CD4-positive, alpha-beta T cell treated with Interleukin-4 for 1 hour (primary cell): ENCODE measurements around the gene ZNF200.
"Not testable (repeated sequence)": the region's sequence is repeated elsewhere in the genome, so short reads cannot be mapped to it uniquely, and the experiment has no call there.

Experiments
- DNase-seq, 2 donors: peaks; one replicate each; pipeline ENCODE4 v3.0.0-alpha.2; 2020 to 2022

The ZNF200 gene, protein sequence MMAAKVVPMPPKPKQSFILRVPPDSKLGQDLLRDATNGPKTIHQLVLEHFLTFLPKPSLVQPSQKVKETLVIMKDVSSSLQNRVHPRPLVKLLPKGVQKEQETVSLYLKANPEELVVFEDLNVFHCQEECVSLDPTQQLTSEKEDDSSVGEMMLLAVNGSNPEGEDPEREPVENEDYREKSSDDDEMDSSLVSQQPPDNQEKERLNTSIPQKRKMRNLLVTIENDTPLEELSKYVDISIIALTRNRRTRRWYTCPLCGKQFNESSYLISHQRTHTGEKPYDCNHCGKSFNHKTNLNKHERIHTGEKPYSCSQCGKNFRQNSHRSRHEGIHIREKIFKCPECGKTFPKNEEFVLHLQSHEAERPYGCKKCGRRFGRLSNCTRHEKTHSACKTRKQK

DNA sequence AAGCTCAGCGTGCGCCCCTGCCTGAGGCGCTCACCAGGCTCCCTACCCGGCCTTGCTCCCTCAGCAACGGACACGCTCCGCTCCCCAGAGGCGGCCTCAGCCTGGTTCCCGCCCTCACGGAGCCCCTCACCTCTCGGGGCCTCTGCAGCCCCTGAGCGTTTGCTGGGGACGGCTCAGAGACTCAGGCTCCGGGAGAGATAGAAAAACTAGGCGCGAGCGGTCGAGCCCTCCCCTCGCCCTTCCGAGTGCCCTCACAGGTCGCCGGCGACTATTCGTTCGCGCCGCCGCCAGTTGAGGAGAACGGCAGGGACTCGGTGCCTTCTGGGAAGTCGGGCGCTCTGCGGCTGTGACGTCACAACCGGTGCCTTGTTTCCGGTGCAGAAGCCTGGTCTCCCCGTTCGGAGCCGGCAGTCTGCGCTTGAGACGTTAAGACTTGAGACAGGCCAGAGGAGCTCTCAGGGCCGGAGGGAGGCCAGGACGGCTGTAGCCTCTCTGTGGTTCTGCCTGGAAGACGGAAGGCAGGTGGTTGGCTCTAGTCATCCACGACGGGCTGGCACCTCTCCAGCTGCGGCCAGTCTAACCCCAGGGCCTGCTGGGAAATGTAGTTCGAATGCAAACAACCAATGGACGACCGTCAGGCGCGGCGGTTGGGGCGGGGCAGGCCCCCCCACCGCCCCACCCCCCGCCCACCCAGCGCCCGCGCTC is at the start of gene ZNF200:
TSS of gene ZNF200 (minus strand) at position 302 of the 705 bp plus-strand sequence. CDS start 1,403 bp downstream, outside the sequence.
- DNase-seq, result peak; percentile 93 to 94

DNA sequence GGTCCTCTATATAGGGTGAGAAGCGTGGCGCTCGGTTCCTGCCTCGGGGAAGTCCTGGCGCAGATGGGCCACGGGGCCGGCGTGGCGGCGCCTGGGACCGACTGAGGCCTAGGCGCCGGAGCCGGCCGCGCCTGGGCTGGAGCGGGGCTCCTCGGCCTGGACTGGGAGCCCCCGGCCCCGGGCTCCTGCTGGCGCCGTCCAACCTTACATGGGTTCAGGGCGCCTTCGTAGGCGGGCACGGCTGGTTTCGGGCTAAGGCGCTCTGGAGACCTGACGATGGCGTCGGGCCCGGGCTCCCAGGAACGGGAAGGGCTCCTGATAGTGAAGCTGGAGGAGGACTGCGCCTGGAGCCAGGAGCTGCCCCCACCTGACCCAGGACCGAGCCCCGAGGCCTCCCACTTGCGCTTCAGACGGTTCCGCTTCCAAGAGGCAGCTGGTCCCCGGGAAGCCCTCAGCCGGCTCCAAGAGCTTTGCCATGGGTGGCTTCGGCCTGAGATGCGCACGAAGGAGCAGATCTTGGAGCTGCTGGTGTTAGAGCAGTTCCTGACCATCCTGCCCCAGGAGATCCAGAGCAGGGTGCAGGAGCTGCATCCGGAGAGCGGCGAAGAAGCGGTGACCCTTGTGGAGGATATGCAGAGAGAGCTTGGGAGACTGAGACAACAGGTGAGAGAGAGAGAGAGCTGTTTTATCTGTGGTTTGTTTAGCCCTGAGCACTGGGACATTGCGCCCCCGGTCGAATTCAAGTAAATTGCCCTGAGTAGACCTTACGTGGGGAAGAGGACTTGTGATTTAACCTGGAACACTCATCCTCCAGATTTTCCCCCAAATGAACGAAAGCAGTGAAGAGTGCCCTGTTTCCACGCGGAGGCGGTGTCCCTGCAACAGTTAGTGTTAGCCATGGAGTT is 48.8 kb upstream of the ZNF200 start:
- no peak for DNase-seq

DNA sequence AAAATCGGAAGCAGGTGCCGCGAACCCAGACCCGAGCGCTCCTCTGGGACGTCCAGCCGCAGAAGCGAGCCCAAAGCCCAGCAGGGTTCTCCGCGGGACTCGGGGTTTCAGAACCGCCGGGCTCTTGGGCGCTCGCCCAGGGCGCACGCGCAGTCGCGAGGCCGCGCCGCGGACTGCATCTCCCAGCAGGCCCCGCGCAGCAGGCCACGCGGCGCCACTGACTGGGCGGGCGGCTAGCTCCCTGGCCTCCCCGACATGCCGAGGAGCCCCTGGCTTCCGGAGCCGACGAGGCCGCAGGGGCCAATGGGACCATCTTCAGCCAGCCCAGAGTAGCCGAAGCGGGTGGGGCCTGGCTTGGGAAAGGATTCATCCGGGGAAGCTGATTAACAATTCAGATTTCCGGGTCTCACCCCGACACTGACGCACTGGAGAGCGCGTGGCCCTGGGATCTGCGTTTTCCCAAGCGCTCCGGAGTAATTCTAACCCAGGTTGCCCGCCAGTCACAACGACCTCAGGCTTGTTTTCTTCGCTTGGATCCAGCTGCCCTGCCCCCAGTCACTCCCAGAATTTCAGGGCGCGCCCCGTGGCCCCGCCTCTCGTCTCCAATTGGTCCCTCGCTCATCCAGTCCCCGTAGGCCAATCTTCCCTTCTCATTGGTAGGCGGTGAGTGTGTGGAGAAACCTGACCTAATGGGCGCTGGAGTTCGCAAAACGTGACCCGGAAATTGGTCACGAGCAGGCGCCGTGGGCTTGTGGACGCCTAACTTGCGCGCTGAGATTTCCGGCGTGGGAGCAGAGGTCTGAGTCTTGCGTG is 48.0 kb upstream of the ZNF200 start, which contains the start of gene ZNF263:
TSS of gene ZNF263 (plus strand) at position 762 of the 813 bp plus-strand sequence. CDS start 328 bp downstream, outside the sequence.
- peak; percentile 95 to 96 for DNase-seq

DNA sequence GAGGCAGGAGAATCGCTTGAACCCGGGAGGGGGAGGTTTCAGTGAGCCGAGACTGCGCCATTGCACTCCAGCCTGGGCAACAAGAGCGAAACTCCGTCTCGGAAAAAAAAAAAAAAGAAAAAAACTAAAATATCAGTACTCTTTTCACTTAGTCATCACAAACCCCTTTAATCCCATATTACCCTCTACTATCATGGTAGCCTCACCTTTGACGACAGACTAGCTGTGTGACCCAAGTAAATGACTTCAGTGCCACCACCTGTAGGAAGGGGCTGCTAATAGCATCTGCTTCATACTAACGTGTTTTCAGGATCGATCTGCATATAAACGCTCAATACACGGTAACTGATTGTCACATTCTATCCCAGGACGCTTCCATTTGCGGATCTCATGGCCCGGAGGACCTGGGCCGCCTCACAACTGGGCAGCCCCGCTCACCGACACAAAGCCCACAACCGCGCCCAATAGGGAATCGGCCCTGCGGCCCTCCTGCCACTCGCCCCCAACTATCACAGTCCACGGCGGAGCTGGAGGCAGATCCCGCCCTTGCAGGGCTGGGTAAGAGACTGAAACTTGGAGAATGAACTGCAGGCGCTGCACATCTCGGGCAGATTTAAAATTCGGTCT is 47.3 kb upstream of the ZNF200 start:
- DNase-seq, result no peak

DNA sequence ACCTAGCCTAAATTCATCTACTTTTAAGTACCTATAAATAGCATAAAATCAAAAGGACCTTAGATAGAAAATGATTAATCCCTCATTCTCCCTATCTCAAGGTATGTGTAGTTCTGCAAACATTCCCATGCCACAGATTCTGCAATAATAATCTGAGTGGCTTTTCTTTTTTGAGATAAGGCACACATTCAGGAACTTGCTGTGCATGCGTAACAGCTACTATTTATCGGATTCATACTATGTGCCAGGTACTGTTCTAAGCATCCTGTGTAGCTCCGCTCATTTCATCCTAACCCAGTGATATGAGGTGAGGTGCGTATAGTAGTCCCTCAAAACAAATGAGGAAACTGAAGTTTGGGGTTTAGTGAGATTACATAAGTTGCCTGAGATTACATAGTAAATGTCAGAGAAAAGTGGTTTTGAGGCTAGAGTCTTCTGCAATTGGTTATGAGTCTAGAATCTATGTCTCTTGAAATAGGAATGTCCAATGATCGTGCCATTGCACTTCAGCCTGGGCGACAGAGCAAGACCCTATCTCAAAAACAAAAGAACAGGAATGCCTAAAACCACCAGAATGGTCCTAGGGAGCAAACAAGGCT is 46.4 kb upstream of the ZNF200 start:
- DNase-seq, result no peak

DNA sequence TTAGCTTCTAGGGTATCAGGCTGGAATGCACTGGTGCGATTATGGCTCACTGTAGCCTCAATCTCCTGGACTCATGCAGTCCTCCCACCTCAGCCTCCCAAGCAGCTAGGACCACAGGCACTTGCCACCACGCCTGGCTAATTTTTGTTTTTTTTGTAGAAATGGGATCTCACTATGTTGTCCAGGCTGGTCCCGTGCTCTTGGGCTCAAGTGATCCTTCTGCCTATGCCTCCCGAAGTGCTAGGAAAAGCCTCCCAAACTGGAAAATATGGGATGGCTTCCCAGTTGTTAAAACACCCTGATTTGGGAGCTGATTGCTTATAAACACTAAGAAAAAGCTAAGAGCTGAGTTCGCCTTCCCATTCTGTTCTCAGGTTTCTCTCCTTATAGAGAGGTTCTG is 41.7 kb upstream of the ZNF200 start:
- no peak for DNase-seq

DNA sequence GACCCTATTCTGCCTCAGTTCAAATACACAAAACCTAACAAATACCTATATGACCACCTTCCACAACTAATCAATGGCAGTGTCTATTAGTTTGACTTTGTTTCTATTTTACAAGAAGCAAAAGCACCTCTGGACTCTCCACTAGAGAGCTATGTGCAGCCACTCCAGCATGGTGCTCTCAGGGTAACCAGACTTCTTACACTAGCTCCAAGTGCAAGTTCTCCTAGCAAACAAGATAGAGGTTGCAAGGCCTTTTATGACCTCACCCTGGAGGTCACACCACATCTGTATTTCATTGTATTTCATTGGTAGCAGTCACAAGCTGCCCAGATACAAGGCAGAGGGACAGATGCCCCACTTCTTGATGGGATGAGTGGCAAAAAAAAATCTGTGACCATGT is 40.0 kb upstream of the ZNF200 start:
- DNase-seq, result no peak

DNA sequence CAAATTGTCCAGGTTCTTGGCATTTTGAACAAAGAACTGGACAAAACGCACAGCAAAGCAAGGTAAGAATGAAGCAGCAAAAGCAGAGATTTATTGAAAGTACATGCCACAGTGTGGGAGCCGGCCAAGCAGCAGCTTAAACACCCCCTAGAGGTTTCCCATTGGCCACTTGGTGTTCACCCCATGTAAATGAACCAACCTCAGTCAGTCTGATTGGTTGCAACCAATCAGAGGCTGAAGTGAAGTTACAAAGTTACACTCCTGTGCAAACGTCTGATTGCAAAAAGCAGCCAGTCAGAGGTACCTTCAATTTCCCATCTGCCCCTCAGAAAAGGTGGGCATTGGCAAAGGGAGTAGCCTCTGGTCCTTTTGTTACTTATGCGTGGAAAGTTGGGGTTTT is 39.5 kb upstream of the ZNF200 start:
- no peak for DNase-seq

DNA sequence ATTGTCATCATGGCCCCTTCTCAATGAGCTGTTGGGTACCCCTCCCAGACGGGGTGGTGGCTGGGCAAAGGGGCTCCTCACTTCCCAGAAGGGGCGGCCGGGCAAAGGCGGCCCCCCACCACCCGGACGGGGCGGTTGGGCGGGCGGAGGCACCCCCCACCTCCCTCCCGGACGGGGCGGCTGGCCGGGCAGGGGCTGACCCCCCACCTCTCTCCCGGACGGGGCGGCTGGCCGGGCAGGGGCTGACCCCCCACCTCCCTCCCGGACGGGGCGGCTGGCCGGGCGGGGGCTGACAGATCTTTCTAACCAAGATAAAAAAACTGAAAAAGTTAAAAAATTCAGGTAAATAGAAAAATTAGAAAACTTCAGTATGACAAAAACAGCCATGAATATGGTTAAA is 36.3 kb upstream of the ZNF200 start:
- not testable (repeated sequence) for DNase-seq

DNA sequence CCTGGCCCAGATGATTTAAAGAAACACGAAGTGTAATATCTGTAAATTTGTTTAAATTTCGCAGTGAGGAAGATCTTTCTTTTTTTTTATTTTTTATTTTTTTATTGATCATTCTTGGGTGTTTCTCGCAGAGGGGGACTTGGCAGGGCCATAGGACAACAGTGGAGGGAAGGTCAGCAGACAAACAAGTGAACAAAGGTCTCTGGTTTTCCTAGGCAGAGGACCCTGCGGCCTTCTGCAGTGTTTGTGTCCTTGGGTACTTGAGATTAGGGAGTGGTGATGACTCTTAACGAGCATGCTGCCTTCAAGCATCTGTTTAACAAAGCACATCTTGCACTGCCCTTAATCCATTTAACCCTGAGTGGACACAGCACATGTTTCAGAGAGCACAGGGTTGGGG is 35.8 kb upstream of the ZNF200 start:
- DNase-seq, result not testable (repeated sequence)

DNA sequence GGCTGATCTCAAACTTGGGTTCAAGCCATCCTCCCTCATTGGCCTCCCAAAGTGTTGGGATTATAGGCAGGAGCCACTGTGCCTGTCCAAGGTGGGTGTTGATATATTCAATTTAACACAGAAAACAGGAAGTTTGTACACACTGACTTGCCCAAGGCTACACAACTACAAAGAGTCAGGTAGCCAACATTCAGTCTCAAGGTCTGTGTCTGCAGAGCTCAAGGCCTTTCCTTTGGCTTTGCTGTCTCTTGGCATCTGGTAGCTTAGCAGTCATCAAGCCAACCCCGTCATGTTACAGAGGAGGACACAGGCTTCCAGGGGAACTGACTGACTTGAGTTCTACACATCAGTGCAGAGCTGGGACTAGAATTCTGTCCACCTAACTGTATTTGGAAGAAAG is 33.3 kb upstream of the ZNF200 start:
- no peak for DNase-seq

DNA sequence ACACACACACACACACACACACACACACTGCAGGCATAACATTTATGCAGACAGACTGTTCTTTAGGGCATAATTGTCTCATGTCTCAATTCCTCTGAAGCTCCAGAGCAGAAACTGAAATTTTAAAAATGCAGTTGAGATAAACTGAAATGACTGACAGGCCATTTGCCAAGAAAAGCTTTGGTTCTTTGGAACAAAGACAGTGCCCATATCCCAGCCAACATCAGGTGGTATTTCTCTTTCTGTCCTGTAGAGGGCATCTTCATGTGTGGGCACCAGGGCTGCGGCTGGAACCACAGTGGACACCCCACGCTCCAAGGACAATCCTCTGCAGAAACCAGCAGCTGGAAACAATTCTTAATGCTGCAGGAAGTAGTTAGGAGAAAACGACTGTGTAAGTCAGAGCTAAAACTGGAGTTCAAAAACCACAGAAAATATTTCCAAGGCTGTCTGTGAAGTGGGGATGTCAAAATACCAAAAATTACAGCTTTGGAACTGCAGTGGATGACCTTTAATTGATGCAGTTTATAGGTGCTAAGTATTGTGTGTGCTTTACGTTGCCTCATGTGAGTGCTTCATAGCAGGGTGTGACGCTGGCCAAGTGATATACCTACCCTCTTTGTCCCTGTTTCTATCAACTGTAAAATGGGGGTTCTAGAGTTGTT is 32.0 kb upstream of the ZNF200 start:
- peak in 1 of 2 donors; percentile 44 for DNase-seq

DNA sequence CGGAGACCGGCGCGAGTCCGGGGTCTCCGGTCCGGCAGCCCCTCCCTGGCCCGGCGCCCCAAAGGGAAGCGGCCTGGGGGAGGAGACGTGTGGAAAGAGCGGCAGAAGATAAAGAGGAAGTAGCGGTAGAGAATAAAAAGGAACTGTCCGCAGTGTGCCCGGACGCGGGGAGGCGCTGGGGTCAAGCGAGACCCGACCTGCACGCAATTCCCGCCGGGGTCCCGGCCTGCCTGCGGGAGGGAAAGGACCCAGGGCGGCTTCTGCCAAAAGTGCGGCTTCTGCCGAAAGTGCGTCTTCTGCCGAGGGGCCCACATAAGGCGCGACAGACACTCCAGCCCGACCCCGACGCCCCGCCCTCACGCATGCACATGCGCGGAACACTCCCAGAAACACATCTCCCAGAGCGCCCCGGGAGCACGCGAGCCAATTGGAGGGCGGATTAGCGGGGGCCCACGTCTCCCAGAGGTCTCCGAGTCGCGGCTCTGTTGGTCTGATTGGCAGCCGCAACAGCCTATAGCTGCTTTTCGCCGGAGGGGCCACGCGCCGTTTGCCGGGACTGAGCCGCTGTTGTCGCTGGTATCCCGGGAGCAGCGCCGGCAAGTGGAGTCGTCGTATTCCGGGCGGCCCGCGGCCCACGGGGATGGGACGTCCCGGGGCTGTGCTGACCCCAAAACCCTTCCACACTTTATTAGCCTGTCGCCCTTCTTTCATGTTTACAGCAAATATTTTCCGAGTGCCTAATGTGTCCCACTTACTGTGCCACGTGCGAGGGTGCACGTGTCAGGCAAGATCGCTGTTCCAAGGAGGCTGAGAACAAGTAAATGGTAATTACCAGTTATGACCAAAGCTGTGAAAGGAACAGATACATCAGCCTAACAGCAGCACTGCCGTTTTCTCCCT is 29.4 kb upstream of the ZNF200 start:
- peak; percentile 97 to 98 for DNase-seq

DNA sequence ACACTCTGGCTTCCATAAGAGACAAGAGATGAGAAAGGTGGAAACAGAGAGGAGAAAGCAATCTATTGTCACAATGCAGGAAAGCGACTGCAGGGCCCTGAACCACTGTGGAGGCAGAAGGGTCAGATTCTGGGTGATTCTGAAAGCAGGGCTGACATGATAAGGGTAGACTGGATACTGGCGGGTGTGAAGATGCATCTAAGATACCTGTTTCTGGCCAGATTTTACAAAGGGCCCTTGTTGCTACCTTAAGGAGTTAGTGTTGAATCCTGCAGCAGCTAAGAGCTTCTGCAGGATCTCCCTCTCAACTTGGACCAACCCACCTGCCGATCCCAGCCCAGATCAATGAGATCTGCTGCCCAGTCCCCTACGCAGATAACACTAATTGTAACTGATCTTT is 27.6 kb upstream of the ZNF200 start:
- DNase-seq, result no peak

DNA sequence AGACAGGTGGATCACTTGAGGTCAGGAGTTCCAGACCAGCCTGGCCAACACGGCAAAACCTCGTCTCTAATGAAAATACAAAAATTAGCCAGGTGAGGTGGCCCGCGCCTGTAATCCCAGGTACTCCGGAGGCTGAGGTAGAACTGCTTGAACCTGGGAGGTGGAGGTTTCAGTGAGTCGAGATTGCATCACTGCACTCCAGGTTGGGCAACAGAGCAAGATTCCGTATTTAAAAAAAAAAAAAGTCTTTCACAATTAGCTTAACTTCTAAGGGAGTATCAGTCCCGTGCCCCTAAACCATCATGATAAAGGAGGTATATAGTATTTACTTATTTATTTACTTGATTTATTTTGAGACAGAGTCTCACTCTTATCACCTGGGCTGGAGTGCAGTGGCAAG is 24.9 kb upstream of the ZNF200 start:
- no peak for DNase-seq

DNA sequence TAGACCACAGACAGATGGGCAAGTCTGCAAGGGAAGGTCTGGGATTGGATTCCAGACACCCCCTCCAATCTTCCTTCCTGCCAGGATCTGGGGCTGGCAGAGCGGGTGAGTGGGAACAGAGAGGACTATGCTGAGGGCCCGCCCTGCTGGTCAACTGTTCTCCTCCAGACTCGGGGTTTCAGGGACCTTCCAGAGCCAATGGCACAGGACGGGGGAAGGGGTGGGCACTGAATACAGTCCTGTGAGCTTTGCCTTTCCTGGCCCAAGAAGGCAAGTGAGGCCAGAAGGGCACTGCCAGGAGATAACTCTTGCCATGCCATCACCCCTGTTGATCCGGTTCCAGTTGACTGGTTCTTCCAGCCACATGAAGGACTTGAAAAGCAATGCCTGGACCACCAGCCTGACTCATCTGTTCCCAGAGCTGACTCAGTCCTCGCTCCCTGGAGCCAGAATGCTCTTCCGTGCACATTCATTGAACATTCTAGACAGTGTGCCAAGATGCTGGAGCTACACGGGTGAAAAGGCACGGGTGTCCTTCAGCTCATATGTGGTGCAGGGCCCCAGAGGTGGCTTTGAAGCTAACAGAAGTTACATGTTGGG is 22.0 kb upstream of the ZNF200 start:
- DNase-seq, result no peak

DNA sequence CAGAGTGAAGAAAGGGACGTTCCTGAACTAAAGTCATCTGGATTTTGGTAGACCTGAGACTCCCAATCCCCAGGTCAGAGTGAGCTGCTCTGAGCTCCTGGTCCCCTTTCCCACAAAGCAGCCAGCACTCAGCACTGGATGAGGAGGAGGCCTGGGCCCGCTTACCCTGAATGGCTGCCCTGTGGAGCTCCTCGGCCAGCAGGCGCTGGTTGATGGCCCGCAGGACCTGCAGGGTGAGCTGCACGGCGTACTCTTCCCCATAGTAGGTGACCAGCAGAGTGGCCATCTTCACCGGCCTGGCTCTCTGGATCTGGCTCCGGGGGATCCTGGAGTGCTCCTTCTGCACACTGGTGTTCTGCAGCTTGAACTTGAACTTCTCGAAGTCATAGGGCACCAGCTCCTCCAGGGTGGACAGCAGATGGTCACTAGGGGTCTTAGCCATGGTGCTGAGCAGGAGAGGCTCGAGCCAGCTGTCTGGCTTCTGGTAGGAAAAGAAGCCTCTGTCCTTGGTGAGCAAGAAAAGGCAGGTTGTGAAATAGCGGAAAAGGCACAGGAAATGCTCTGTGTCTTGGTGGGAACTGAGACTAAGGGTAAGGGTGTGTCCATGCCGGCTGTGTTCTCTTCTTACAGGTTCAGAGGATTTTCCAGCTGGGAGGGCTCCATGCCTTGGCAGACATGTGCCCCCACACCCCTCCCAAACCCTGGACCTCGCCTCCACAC is 21.3 kb upstream of the ZNF200 start, which contains the start of gene MEFV:
TSS of gene MEFV (minus strand) at position 488 of the 720 bp plus-strand sequence. CDS start at position 442, 46 bp downstream.
- peak in 1 of 2 donors; percentile 39 for DNase-seq

DNA sequence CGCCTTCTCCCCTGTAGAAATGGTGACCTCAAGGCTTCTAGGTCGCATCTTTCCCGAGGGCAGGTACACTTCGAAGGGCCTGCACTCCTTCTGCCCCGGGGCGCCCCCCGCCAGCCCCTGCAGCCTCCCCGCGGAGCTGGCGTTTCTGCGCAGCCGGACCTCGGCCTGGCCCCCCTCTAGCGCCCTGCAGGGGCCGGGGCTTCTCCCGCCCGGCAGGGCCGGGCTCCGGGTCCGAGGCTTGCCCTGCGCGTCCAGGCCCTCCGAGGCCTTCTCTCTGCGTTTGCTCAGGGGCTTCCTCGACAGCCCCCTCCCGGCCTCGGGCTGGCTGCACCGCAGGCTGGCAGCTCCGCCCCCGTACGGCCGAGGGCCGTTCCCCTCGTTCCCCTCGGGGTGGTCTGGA is 19.4 kb upstream of the ZNF200 start:
- no peak for DNase-seq
